Ishikawa (cell line): ENCODE measurements around the gene RBMS3.

Source experiments
- CEBPB ChIP-seq: IDR thresholded peaks from 2 replicates; pipeline ENCODE4 v1.6.1; 2012
- CREB1 ChIP-seq: IDR thresholded peaks from 2 replicates; pipeline ENCODE4 v1.6.1; 2012; ENCODE audit warnings: low read depth
- EGR1 ChIP-seq: IDR thresholded peaks from 2 replicates; pipeline ENCODE4 v1.6.1; 2012
- EP300 ChIP-seq: IDR thresholded peaks from 2 replicates; pipeline ENCODE4 v1.6.1; 2012; ENCODE audit warnings: borderline replicate concordance
- FOXM1 ChIP-seq: IDR thresholded peaks from 2 replicates; pipeline ENCODE4 v1.6.1; 2012; ENCODE audit warnings: low read depth, borderline replicate concordance
- NFIC ChIP-seq: IDR thresholded peaks from 2 replicates; pipeline ENCODE4 v1.6.1; 2012
- RAD21 ChIP-seq: IDR thresholded peaks from 2 replicates; pipeline ENCODE4 v1.6.1; 2012; ENCODE audit warnings: low read depth
- TAF1 ChIP-seq: IDR thresholded peaks from 2 replicates; pipeline ENCODE4 v1.6.1; 2012; ENCODE audit warnings: low read depth, mild to moderate bottlenecking
- TCF12 ChIP-seq: IDR thresholded peaks from 2 replicates; pipeline ENCODE4 v1.6.1; 2012; ENCODE audit warnings: low read depth
- TEAD4 ChIP-seq: IDR thresholded peaks from 2 replicates; pipeline ENCODE4 v1.6.1; 2012
- YY1 ChIP-seq: IDR thresholded peaks from 2 replicates; pipeline ENCODE4 v1.6.1; 2012; ENCODE audit warnings: low read depth
- ZBTB7A ChIP-seq: IDR thresholded peaks from 2 replicates; pipeline ENCODE4 v1.6.1; 2012; ENCODE audit warnings: low read depth
- TF ChIP-seq, protein P1 (sequence below): IDR thresholded peaks from 2 replicates; pipeline ENCODE4 v1.6.1; 2012; ENCODE audit warnings: low read depth, mild to moderate bottlenecking
- TF ChIP-seq, protein P2 (sequence below): IDR thresholded peaks from 2 replicates; pipeline ENCODE4 v1.6.1; 2012
- TF ChIP-seq, protein P3 (sequence below): IDR thresholded peaks from 2 replicates; pipeline ENCODE4 v1.6.1; 2012

The RBMS3 gene

DNA sequence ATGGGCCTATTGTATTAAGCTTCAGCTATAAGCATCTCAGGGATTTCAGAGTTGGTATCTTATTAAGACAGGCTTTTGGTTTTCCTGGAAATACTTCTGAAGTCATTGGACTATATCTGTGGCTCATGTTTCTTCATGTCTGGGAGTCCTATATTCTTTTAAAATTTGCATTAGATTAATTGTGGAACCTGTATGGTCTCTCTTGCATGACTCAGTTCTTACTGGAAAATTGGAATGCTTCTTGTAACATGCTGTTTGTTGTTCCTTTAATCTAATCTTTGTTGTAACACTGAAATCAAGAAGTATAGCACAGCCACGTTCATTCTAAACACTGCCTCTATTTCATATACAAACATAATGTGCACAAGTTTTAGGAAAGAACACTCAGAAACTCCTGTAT, 208.1 kb downstream of the RBMS3 start:
- TF ChIP-seq YY1 = no peak
- TF ChIP-seq TAF1 = no peak
- TF ChIP-seq CEBPB = no peak
- TF ChIP-seq, protein P1, sequence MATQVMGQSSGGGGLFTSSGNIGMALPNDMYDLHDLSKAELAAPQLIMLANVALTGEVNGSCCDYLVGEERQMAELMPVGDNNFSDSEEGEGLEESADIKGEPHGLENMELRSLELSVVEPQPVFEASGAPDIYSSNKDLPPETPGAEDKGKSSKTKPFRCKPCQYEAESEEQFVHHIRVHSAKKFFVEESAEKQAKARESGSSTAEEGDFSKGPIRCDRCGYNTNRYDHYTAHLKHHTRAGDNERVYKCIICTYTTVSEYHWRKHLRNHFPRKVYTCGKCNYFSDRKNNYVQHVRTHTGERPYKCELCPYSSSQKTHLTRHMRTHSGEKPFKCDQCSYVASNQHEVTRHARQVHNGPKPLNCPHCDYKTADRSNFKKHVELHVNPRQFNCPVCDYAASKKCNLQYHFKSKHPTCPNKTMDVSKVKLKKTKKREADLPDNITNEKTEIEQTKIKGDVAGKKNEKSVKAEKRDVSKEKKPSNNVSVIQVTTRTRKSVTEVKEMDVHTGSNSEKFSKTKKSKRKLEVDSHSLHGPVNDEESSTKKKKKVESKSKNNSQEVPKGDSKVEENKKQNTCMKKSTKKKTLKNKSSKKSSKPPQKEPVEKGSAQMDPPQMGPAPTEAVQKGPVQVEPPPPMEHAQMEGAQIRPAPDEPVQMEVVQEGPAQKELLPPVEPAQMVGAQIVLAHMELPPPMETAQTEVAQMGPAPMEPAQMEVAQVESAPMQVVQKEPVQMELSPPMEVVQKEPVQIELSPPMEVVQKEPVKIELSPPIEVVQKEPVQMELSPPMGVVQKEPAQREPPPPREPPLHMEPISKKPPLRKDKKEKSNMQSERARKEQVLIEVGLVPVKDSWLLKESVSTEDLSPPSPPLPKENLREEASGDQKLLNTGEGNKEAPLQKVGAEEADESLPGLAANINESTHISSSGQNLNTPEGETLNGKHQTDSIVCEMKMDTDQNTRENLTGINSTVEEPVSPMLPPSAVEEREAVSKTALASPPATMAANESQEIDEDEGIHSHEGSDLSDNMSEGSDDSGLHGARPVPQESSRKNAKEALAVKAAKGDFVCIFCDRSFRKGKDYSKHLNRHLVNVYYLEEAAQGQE = no peak
- TF ChIP-seq FOXM1 = no peak
- TF ChIP-seq TEAD4 = no peak

DNA sequence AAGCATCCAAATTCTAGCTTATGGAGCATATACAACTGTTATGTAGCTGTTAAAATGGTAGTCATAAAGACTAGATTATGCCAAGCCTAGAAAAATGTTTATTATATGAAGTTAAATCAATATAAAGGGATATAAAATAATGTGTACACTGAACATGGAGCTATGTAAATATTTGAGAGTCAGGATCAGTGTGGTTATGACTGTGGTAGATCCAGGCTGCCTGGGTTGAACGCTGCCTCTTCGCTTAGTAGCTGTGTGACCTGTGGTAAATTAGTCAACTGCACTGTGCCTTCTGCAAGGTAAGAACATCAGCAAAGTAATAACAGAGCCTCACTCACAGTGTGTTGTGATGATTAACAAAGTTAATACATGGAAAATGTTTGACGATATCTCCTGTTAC, 212.2 kb downstream of the RBMS3 start:
- TF ChIP-seq RAD21 = no peak
- no peak for TF ChIP-seq EP300

DNA sequence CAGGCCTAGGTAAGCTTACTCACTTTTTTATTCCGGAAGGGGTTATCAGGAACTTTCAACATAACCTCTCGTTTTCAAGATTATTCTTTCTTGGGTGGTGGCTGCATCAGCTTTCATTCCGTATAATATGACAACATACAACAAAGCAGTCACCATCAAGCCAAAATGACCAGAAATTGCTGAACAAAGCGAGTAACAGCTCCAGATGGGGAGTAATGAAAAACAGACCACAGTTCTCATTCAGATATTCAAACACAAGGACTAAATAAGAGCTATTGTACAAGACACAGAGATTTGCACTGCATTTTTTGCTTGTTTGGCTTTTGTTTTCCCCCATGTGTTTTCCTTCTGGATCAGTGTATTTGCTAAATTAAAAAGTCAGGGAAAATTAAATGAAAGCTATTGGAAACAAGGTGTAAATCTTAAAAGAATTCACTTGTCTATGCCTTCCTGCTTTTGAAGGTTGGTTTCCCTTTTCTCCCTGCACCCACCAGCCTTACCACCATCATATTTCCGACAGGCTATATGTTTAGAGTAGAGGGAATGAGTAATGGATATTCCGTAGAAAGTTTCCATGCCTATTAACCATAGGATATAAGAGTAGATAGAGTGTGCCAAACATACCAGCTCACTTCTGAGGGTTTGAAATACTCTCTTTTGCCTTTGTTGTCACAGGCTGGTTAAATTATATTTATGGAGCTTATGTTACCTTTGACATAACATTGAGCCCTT, 213.6 kb downstream of the RBMS3 start:
- TF ChIP-seq, protein P2, sequence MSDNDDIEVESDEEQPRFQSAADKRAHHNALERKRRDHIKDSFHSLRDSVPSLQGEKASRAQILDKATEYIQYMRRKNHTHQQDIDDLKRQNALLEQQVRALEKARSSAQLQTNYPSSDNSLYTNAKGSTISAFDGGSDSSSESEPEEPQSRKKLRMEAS = no peak
- TF ChIP-seq TAF1 (no peak), TCF12 (no peak), ZBTB7A (no peak), RAD21 (no peak), NFIC (no peak)
- TF ChIP-seq, protein P1 = no peak
- TF ChIP-seq, protein P3, sequence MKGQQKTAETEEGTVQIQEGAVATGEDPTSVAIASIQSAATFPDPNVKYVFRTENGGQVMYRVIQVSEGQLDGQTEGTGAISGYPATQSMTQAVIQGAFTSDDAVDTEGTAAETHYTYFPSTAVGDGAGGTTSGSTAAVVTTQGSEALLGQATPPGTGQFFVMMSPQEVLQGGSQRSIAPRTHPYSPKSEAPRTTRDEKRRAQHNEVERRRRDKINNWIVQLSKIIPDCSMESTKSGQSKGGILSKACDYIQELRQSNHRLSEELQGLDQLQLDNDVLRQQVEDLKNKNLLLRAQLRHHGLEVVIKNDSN = no peak

DNA sequence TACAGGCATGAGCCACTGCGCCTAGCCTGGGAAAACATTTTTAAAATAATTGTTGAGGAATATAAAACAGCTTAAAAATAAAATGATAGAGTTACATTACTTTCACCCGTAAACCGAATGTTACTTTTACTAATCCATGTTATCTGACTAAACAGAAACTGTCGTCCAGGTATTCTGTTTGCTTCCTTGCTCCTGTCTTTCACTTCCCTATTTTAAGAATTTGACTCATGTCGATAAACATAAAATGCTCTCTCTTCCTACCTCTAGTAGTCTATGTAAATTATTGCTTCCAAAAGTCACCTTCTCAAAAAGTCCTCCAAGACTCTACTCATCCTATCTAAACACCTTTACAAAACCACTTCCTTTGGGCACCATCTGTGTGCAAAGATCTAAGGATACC, 216.4 kb downstream of the RBMS3 start:
- TF ChIP-seq FOXM1 = no peak

DNA sequence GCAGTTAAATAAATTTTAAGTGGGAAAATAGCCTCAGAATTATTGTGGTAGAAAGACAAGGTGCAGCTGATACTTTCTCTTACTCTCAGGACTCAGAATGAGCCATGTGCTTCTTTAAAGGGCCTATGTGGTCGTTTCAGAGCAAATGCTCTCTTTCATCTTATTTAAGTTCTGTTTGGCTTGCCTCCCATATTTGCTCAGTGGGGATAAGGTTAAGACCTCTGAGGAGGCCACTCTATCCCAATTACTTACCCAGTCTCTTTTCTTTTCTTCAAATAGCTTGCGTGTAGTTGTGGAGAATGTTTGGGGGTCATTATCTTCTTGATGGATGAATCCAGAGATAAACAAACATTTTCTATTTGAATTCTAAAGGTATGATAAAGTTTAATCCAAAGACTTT, 221.9 kb downstream of the RBMS3 start:
- TF ChIP-seq, protein P2 = no peak
- TF ChIP-seq EP300 = no peak
- TF ChIP-seq, protein P3 = no peak
- TF ChIP-seq NFIC = no peak

DNA sequence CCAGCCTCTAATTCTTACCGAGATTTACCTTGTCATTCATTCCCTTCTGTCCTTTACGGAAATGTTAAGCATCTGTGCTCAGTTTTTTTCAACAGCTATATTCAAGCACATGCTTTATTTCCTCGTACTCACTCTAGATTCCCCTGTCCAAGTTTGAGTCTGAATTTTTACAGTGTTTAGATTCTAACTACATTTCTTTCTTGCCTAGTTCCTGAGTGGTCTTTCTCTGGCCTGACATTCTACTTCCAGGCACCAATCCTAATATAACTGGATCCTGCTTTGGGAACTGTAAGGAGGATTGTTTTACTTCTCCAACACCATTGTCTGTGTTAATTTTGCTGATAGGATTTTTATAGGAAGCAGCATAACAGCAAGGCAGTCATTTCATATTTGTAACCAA, 222.4 kb downstream of the RBMS3 start:
- TF ChIP-seq, protein P3 = no peak
- TF ChIP-seq NFIC (no peak), TCF12 (no peak), FOXM1 (no peak), EGR1 (no peak), EP300 (no peak), CEBPB (no peak)

DNA sequence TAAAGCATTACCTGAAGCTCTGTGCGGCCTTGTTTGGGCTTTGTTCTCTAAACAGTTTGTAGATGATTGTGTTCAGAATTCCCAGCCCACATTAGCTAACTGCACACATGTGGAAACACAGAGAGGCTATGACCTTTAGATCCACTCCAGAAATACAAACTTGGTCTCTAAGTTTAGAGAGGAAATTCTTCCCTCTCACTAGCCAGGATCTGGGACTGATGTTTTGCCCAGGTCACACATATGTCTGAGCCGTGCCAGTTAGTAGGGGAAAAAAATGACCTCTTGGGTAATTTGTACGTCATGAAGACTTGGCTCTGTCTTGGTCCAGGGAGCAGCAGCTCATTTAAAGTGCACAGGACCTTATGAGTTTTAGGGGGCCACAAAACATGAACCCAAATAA, 223.1 kb downstream of the RBMS3 start:
- TF ChIP-seq CEBPB (no peak), ZBTB7A (no peak), FOXM1 (no peak), NFIC (no peak), EGR1 (no peak), TAF1 (no peak), CREB1 (no peak)
- TF ChIP-seq, protein P2 = no peak
- TF ChIP-seq, protein P3 = no peak
